GM12878 (cell line): ENCODE measurements around the gene TAF9. TPM values are rescaled to one million over a fixed set of nuclear protein-coding genes. Genes with fewer than 3 reads are reported as not detected.

Experiments used
- ATF7 ChIP-seq: fragments of 450-650 bp; IDR thresholded peaks from 2 replicates; pipeline ENCODE4 v1.6.1; 2016; ENCODE audit warnings: low read depth, mild to moderate bottlenecking
- CBX3 ChIP-seq: fragments of 200-600 bp; sonication (generic); IDR thresholded peaks from 2 replicates; pipeline ENCODE4 v1.6.1; 2016; ENCODE audit warnings: low read depth, borderline replicate concordance
- MEF2B ChIP-seq: fragments of 450-650 bp; IDR thresholded peaks from 2 replicates; pipeline ENCODE4 v1.6.1; 2018; ENCODE audit warnings: mild to moderate bottlenecking, moderate library complexity; ENCODE audit not compliant: partially characterized antibody, poor library complexity, severe bottlenecking
- polyA plus RNA-seq, 11 experiments: library from polyadenylated mRNA; depleted of rRNA in 4 of 11; unstranded in 6 of 11; stranded (reverse) in 5 of 11; fragments of >200 nt; fragmentation: Nextera tagmentation in 4 of 11; fragmentation: Illumina TruSeq in 1 of 11; extraction: Ambion mirVana in 4 of 11; extraction: Trizol in 1 of 11; gene quantifications; 1 replicate in 1 of 11; 2 replicates in 10 of 11; pipeline versions ENCODE4 v1.2.1 to v1.2.3, GENCODE V29; 2011 to 2016; ENCODE audit warnings: inconsistent platforms in 2 of 11, missing spikeins in 2 of 11, low read depth in 1 of 11
- total RNA-seq, 4 experiments: library from RNA; depleted of rRNA in 3 of 4; stranded (reverse); fragments of >200 nt in 3 of 4; fragmentation: Illumina TruSeq in 1 of 4; extraction: Trizol in 1 of 4; gene quantifications; 2 replicates each; pipeline versions ENCODE4 v1.2.1 to v1.2.3, GENCODE V29; 2013 to 2021
- TF ChIP-seq, protein P1 (sequence below): fragments of 450-650 bp; IDR thresholded peaks from 2 replicates; pipeline ENCODE4 v1.6.1; 2016; ENCODE audit warnings: mild to moderate bottlenecking, moderate library complexity, borderline replicate concordance
- TF ChIP-seq, protein P2 (sequence below): fragments of 450-650 bp; formaldehyde crosslinking; IDR thresholded peaks from 2 replicates; pipeline ENCODE4 v1.4.0; 2020; ENCODE audit warnings: mild to moderate bottlenecking, moderate library complexity

TAF9 gene
- total and polyA plus RNA-seq, 10 of the 15 experiments (the other 5 are each of a cell fraction or from before 2014, with no cell fraction given), result 64.4 to 318 (median 150) TPM

DNA sequence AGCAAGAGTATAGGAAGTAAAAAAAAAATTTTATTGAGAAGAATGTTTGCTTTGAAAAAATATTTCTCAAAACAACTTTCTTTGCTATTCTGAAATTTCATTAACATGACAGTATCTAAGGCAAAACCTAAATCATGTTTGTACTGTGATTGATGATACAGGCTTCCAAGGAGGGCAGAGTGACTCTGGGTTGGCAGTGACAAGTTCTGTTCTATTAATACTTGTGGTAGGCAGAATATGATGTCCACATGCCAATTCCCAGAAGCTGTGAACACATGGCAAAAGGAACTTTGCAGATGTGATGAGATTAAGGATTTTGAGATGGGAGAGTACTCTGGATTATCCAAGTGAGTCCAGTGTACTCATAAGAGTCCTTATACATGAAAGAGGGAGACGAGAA is 53.3 kb downstream of the TAF9 start (continued):
- TF ChIP-seq, protein P1, sequence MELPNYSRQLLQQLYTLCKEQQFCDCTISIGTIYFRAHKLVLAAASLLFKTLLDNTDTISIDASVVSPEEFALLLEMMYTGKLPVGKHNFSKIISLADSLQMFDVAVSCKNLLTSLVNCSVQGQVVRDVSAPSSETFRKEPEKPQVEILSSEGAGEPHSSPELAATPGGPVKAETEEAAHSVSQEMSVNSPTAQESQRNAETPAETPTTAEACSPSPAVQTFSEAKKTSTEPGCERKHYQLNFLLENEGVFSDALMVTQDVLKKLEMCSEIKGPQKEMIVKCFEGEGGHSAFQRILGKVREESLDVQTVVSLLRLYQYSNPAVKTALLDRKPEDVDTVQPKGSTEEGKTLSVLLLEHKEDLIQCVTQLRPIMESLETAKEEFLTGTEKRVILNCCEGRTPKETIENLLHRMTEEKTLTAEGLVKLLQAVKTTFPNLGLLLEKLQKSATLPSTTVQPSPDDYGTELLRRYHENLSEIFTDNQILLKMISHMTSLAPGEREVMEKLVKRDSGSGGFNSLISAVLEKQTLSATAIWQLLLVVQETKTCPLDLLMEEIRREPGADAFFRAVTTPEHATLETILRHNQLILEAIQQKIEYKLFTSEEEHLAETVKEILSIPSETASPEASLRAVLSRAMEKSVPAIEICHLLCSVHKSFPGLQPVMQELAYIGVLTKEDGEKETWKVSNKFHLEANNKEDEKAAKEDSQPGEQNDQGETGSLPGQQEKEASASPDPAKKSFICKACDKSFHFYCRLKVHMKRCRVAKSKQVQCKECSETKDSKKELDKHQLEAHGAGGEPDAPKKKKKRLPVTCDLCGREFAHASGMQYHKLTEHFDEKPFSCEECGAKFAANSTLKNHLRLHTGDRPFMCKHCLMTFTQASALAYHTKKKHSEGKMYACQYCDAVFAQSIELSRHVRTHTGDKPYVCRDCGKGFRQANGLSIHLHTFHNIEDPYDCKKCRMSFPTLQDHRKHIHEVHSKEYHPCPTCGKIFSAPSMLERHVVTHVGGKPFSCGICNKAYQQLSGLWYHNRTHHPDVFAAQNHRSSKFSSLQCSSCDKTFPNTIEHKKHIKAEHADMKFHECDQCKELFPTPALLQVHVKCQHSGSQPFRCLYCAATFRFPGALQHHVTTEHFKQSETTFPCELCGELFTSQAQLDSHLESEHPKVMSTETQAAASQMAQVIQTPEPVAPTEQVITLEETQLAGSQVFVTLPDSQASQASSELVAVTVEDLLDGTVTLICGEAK, result no peak
- no peak for TF ChIP-seq ATF7
- TF ChIP-seq MEF2B, result no peak
- TF ChIP-seq, protein P2, sequence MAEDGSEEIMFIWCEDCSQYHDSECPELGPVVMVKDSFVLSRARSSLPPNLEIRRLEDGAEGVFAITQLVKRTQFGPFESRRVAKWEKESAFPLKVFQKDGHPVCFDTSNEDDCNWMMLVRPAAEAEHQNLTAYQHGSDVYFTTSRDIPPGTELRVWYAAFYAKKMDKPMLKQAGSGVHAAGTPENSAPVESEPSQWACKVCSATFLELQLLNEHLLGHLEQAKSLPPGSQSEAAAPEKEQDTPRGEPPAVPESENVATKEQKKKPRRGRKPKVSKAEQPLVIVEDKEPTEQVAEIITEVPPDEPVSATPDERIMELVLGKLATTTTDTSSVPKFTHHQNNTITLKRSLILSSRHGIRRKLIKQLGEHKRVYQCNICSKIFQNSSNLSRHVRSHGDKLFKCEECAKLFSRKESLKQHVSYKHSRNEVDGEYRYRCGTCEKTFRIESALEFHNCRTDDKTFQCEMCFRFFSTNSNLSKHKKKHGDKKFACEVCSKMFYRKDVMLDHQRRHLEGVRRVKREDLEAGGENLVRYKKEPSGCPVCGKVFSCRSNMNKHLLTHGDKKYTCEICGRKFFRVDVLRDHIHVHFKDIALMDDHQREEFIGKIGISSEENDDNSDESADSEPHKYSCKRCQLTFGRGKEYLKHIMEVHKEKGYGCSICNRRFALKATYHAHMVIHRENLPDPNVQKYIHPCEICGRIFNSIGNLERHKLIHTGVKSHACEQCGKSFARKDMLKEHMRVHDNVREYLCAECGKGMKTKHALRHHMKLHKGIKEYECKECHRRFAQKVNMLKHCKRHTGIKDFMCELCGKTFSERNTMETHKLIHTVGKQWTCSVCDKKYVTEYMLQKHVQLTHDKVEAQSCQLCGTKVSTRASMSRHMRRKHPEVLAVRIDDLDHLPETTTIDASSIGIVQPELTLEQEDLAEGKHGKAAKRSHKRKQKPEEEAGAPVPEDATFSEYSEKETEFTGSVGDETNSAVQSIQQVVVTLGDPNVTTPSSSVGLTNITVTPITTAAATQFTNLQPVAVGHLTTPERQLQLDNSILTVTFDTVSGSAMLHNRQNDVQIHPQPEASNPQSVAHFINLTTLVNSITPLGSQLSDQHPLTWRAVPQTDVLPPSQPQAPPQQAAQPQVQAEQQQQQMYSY (CRISPR knock-in tag), result no peak
- TF ChIP-seq CBX3, result no peak
- TF ChIP-seq, all 136 proteins: peak for 0

Other genes with a start within 250 kb of the TAF9 start
Only the 7 nearest of the 9 such genes appear.
- gene CENPH, start 179.9 kb downstream of the TAF9 start, total RNA-seq (2014; rRNA removed), result 46.4 and 59.8 TPM in 2 replicates
- 45.4 and 48.8 TPM in 2 replicates for gene CENPH, start 179.9 kb downstream of the TAF9 start, total RNA-seq (2014; rRNA removed; fragmentation: Illumina TruSeq; extraction: Trizol)
- gene CENPH, start 179.9 kb downstream of the TAF9 start, total RNA-seq (2021), result 38.1 and 41.5 TPM in 2 replicates
- 51.0 and 93.5 TPM in 2 replicates for gene CENPH, start 179.9 kb downstream of the TAF9 start, polyA plus RNA-seq (2011; rRNA removed)
- 43.2 and 56.0 TPM in 2 replicates for gene CENPH, start 179.9 kb downstream of the TAF9 start, polyA plus RNA-seq (2014; fragmentation: Illumina TruSeq; extraction: Trizol)
- 10 to 100 TPM in 1 of 2 experiments, 1 to 10 TPM in 1; 7.3 to 18.0 TPM for gene CENPH, start 179.9 kb downstream of the TAF9 start, polyA plus RNA-seq (2014; fragmentation: Nextera tagmentation; extraction: Ambion mirVana)
- gene CENPH, start 179.9 kb downstream of the TAF9 start, polyA plus RNA-seq (2014; rRNA removed), result 44.2 and 57.6 TPM in 2 replicates
- 10 to 100 TPM; 64.6 to 65.6 TPM for gene CENPH, start 179.9 kb downstream of the TAF9 start, polyA plus RNA-seq (2016; fragmentation: Nextera tagmentation; extraction: Ambion mirVana)
- gene CDK7, start 134.6 kb downstream of the TAF9 start, total RNA-seq (2014; rRNA removed), result 39.6 and 51.0 TPM in 2 replicates
- 44.5 and 46.8 TPM in 2 replicates for gene CDK7, start 134.6 kb downstream of the TAF9 start, total RNA-seq (2014; rRNA removed; fragmentation: Illumina TruSeq; extraction: Trizol)
- gene CDK7, start 134.6 kb downstream of the TAF9 start, total RNA-seq (2021), result 26.0 and 27.0 TPM in 2 replicates
- 59.6 and 76.7 TPM in 2 replicates for gene CDK7, start 134.6 kb downstream of the TAF9 start, polyA plus RNA-seq (2011; rRNA removed)
- 40.8 and 46.7 TPM in 2 replicates for gene CDK7, start 134.6 kb downstream of the TAF9 start, polyA plus RNA-seq (2014; fragmentation: Illumina TruSeq; extraction: Trizol)
- gene CDK7, start 134.6 kb downstream of the TAF9 start, polyA plus RNA-seq (2014; fragmentation: Nextera tagmentation; extraction: Ambion mirVana), result 10 to 100 TPM; 80.3 to 93.9 TPM
- 41.4 and 44.8 TPM in 2 replicates for gene CDK7, start 134.6 kb downstream of the TAF9 start, polyA plus RNA-seq (2014; rRNA removed)
- gene CDK7, start 134.6 kb downstream of the TAF9 start, polyA plus RNA-seq (2016; fragmentation: Nextera tagmentation; extraction: Ambion mirVana), result 10 to 100 TPM; 41.5 to 44.5 TPM
- 3.6 and 5.1 TPM in 2 replicates for gene CCDC125, start 36.7 kb downstream of the TAF9 start, total RNA-seq (2014; rRNA removed)
- 11.0 and 12.3 TPM in 2 replicates for gene CCDC125, start 36.7 kb downstream of the TAF9 start, total RNA-seq (2014; rRNA removed; fragmentation: Illumina TruSeq; extraction: Trizol)
- gene CCDC125, start 36.7 kb downstream of the TAF9 start, total RNA-seq (2021), result 9.8 and 10.1 TPM in 2 replicates
- 6.6 and 9.9 TPM in 2 replicates for gene CCDC125, start 36.7 kb downstream of the TAF9 start, polyA plus RNA-seq (2011; rRNA removed)
- gene CCDC125, start 36.7 kb downstream of the TAF9 start, polyA plus RNA-seq (2014; fragmentation: Illumina TruSeq; extraction: Trizol), result 11.6 and 15.4 TPM in 2 replicates
- gene CCDC125, start 36.7 kb downstream of the TAF9 start, polyA plus RNA-seq (2014; fragmentation: Nextera tagmentation; extraction: Ambion mirVana), result 1 to 10 TPM; 6.4 to 6.5 TPM
- gene CCDC125, start 36.7 kb downstream of the TAF9 start, polyA plus RNA-seq (2014; rRNA removed), result 7.3 and 8.2 TPM in 2 replicates
- gene CCDC125, start 36.7 kb downstream of the TAF9 start, polyA plus RNA-seq (2016; fragmentation: Nextera tagmentation; extraction: Ambion mirVana), result 1 to 10 TPM; 7.7 to 8.7 TPM
- gene AK6, start within 50 bp of the TAF9 start, total RNA-seq (2014; rRNA removed), result 45.2 and 64.5 TPM in 2 replicates
- 62.6 and 64.5 TPM in 2 replicates for gene AK6, start within 50 bp of the TAF9 start, total RNA-seq (2014; rRNA removed; fragmentation: Illumina TruSeq; extraction: Trizol)
- gene AK6, start within 50 bp of the TAF9 start, total RNA-seq (2021), result 50.7 and 53.5 TPM in 2 replicates
- 88.2 and 155 TPM in 2 replicates for gene AK6, start within 50 bp of the TAF9 start, polyA plus RNA-seq (2011; rRNA removed)
- 72.7 and 84.7 TPM in 2 replicates for gene AK6, start within 50 bp of the TAF9 start, polyA plus RNA-seq (2014; fragmentation: Illumina TruSeq; extraction: Trizol)
- 100 to 1,000 TPM; 396 to 446 TPM for gene AK6, start within 50 bp of the TAF9 start, polyA plus RNA-seq (2014; fragmentation: Nextera tagmentation; extraction: Ambion mirVana)
- gene AK6, start within 50 bp of the TAF9 start, polyA plus RNA-seq (2014; rRNA removed), result 85.0 and 94.3 TPM in 2 replicates
- 100 to 1,000 TPM; 254 to 271 TPM for gene AK6, start within 50 bp of the TAF9 start, polyA plus RNA-seq (2016; fragmentation: Nextera tagmentation; extraction: Ambion mirVana)
- 34.9 and 44.7 TPM in 2 replicates for gene RAD17, start 298 bp upstream of the TAF9 start, total RNA-seq (2014; rRNA removed)
- gene RAD17, start 298 bp upstream of the TAF9 start, total RNA-seq (2014; rRNA removed; fragmentation: Illumina TruSeq; extraction: Trizol), result 43.4 and 44.4 TPM in 2 replicates
- 32.7 and 35.9 TPM in 2 replicates for gene RAD17, start 298 bp upstream of the TAF9 start, total RNA-seq (2021)
- gene RAD17, start 298 bp upstream of the TAF9 start, polyA plus RNA-seq (2011; rRNA removed), result 55.4 and 60.7 TPM in 2 replicates
- gene RAD17, start 298 bp upstream of the TAF9 start, polyA plus RNA-seq (2014; fragmentation: Illumina TruSeq; extraction: Trizol), result 47.9 and 77.7 TPM in 2 replicates
- gene RAD17, start 298 bp upstream of the TAF9 start, polyA plus RNA-seq (2014; fragmentation: Nextera tagmentation; extraction: Ambion mirVana), result 10 to 100 TPM; 23.9 to 30.8 TPM
- gene RAD17, start 298 bp upstream of the TAF9 start, polyA plus RNA-seq (2014; rRNA removed), result 46.7 and 47.5 TPM in 2 replicates
- 10 to 100 TPM; 43.9 to 46.6 TPM for gene RAD17, start 298 bp upstream of the TAF9 start, polyA plus RNA-seq (2016; fragmentation: Nextera tagmentation; extraction: Ambion mirVana)
- 4.9 and 6.7 TPM in 2 replicates for gene MARVELD2, start 45.6 kb upstream of the TAF9 start, total RNA-seq (2014; rRNA removed)
- 6.2 TPM in 2 replicates for gene MARVELD2, start 45.6 kb upstream of the TAF9 start, total RNA-seq (2014; rRNA removed; fragmentation: Illumina TruSeq; extraction: Trizol)
- gene MARVELD2, start 45.6 kb upstream of the TAF9 start, total RNA-seq (2021), result 6.1 and 6.2 TPM in 2 replicates
- gene MARVELD2, start 45.6 kb upstream of the TAF9 start, polyA plus RNA-seq (2011; rRNA removed), result 0.37 and 0.53 TPM in 2 replicates
- gene MARVELD2, start 45.6 kb upstream of the TAF9 start, polyA plus RNA-seq (2014; fragmentation: Illumina TruSeq; extraction: Trizol), result 4.0 and 6.4 TPM in 2 replicates
- 1 to 10 TPM; 2.3 to 3.5 TPM for gene MARVELD2, start 45.6 kb upstream of the TAF9 start, polyA plus RNA-seq (2014; fragmentation: Nextera tagmentation; extraction: Ambion mirVana)
- 4.0 and 4.5 TPM in 2 replicates for gene MARVELD2, start 45.6 kb upstream of the TAF9 start, polyA plus RNA-seq (2014; rRNA removed)
- 1 to 10 TPM; 3.3 to 3.6 TPM for gene MARVELD2, start 45.6 kb upstream of the TAF9 start, polyA plus RNA-seq (2016; fragmentation: Nextera tagmentation; extraction: Ambion mirVana)
- 26.4 and 27.8 TPM in 2 replicates for gene OCLN, start 123.3 kb upstream of the TAF9 start, total RNA-seq (2014; rRNA removed)
- gene OCLN, start 123.3 kb upstream of the TAF9 start, total RNA-seq (2014; rRNA removed; fragmentation: Illumina TruSeq; extraction: Trizol), result 26.5 and 28.3 TPM in 2 replicates
- 25.6 and 26.6 TPM in 2 replicates for gene OCLN, start 123.3 kb upstream of the TAF9 start, total RNA-seq (2021)
- 2.0 and 3.2 TPM in 2 replicates for gene OCLN, start 123.3 kb upstream of the TAF9 start, polyA plus RNA-seq (2011; rRNA removed)
- 15.6 and 27.0 TPM in 2 replicates for gene OCLN, start 123.3 kb upstream of the TAF9 start, polyA plus RNA-seq (2014; fragmentation: Illumina TruSeq; extraction: Trizol)
- gene OCLN, start 123.3 kb upstream of the TAF9 start, polyA plus RNA-seq (2014; fragmentation: Nextera tagmentation; extraction: Ambion mirVana), result 1 to 10 TPM; 4.7 to 8.9 TPM
- gene OCLN, start 123.3 kb upstream of the TAF9 start, polyA plus RNA-seq (2014; rRNA removed), result 17.4 and 17.8 TPM in 2 replicates
- gene OCLN, start 123.3 kb upstream of the TAF9 start, polyA plus RNA-seq (2016; fragmentation: Nextera tagmentation; extraction: Ambion mirVana), result 10 to 100 TPM; 16.7 to 17.3 TPM